Ovary (tissue), 9 donors: ENCODE measurements around the gene ARHGAP23. TPM values are rescaled to one million over a fixed set of nuclear protein-coding genes. Genes with fewer than 3 reads are reported as not detected.
"Not testable (repeated sequence)": the region's sequence is repeated elsewhere in the genome, so short reads cannot be mapped to it uniquely, and the experiment has no call there.

Experiments used
- DNase-seq, 5 donors: peaks; one replicate each; pipeline ENCODE4 v3.0.0-alpha.2; 2019 to 2020
- H3K27ac ChIP-seq, 2 donors: fragments of 200-600 bp; one replicate each; pipeline versions ENCODE4 v1.5.1 to v1.8.0; 2019 to 2022
- H3K27me3 ChIP-seq: fragments of 200-600 bp; one replicate; pipeline ENCODE4 v1.8.0; 2022
- H3K36me3 ChIP-seq: fragments of 200-600 bp; sonication (generic); one replicate; pipeline ENCODE4 v1.5.1; 2019
- H3K4me1 ChIP-seq: one replicate; pipeline ENCODE4 v1.8.1; 2013; ENCODE audit warnings: mild to moderate bottlenecking, moderate library complexity; ENCODE audit not compliant: insufficient read depth
- H3K4me3 ChIP-seq: fragments of 200-600 bp; sonication (generic); one replicate; pipeline ENCODE4 v1.5.1; 2017
- H3K9me3 ChIP-seq, 2 donors: fragments of 200-600 bp in 1 of 2; sonication (generic) in 1 of 2; one replicate each; pipeline versions ENCODE4 v1.5.1 to v1.8.1; 2013 to 2019; ENCODE audit warnings: mild to moderate bottlenecking in 1 of 2, moderate library complexity in 1 of 2
- CTCF ChIP-seq, 3 donors: fragments of 450-650 bp in 2 of 3; fragments of 200-600 bp in 1 of 3; IDR thresholded peaks; one replicate each; pipeline versions ENCODE4 v1.5.1 to v1.8.0; 2016 to 2022; ENCODE audit warnings: antibody characterized with exemption in 3 of 3, mild to moderate bottlenecking in 1 of 3
- EP300 ChIP-seq: sonication (generic); formaldehyde crosslinking; IDR thresholded peaks from one replicate; pipeline ENCODE4 v1.6.1; 2017; ENCODE audit warnings: antibody characterized with exemption
- POLR2A ChIP-seq: fragments of 450-650 bp; IDR thresholded peaks from one replicate; pipeline ENCODE4 v1.6.1; 2017; ENCODE audit warnings: antibody characterized with exemption, mild to moderate bottlenecking, moderate library complexity
- WGBS, 3 donors: extraction: QIAGEN DNeasy Blood & Tissue Kit in 1 of 3; methylation state at CpG; one replicate each; pipeline versions ENCODE4 v1.1.5 to v1.1.7; 2013 to 2017; 5-methylcytosine and 5-hydroxymethylcytosine counted together
- intact Hi-C, 4 donors: fragments of 100-400 bp; cut with DNase I; formaldehyde crosslinking; loops; one replicate each; pipeline versions ENCODE4 v1.11.0 to v1.15.1; 2022 to 2023
- polyA plus RNA-seq, 2 donors: library from polyadenylated mRNA; stranded (reverse); fragments of 200-250 nt in 1 of 2; fragments of 350-450 nt in 1 of 2; fragmentation: Illumina TruSeq in 1 of 2; extraction: RNeasy Lipid Tissue Mini Kit (QIAGEN cat#74804) in 1 of 2; gene quantifications; one replicate each; pipeline ENCODE4 v1.2.3, GENCODE V29; 2013 to 2014
- total RNA-seq, 7 donors: library from RNA; depleted of rRNA in 2 of 7; stranded (reverse); fragments of >200 nt in 2 of 7; fragmentation: NEBNext Ultra II Directional in 3 of 7; extraction: Animal tissue kit (Norgen Biotek cat#: 25700) in 3 of 7; gene quantifications; one replicate each; pipeline versions ENCODE4 v1.1.0 to v1.2.4, GENCODE V29; 2016 to 2023
- donor health status: DM: no; HTN: no; CAD: no; lungs with moderate emphysema.
- donor health status: DM: no; HTN: no; CAD: no.
- donor health status: Bipolar disorder and iron deficiency.
- donor health status: DM: yes; HTN: yes; CAD: no.
- donor health status: DM: no; HTN: no; CAD: no.
- donor health status: DM: yes; HTN: yes; CAD: no.

ARHGAP23 gene
- total and polyA plus RNA-seq, 9 donors = 13.7 to 76.4 (median 45.3) TPM

DNA sequence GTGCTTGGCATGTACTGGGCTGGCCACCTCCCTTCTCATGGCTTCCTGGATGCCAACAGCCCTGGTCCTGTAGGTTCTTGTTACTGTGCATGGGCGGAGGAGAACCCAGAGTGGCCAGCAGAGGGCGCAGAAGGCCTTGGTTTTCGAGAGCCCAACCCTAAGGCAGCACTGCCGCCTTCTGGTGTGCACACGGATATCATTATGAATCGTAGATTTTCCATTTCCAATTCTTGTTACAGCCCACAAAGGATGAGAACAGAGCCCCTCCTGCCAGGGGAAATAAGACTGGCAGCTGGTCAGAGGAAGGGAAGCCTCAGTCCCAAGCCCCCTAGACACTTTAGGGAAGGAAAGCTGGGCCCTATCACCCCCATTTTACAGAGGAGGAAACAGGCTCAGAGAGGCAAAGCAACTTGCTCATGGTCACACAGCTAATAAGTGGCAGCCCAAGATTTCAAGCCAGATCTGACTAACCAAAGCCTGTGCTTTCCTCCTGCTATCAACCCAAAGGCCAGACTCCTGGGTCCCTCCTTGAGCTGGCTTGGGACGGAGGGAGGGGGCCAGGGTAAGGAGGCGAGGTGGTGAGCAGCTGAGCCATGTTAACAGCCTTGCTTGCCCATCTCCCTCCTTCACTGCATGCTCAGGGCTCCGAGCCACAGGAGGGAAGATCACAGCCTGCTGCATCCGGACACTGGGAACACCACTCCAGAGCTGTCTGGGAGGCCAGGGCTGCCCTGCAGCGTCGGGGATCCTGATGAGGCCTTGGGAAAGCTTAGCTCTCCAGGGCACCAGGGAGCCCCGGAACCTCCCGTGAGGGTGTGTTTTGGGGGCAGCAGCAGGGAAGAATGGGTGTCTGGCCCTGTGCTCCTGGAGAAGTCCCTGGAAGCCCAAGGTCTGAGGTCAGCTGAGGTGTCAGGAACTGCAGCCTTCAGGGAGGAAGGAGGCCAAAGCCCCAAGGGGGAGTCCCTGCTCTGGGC lies 64.1 kb downstream of the ARHGAP23 start:
- intact Hi-C loops = loop anchor here in 3 of 4 donors (10.0 kb wide), 1 partner anchor 172 kb away; no protein-coding TSS in a partner anchor
- peak; percentile 81 to 93 (median 90) for DNase-seq
- H3K27me3 ChIP-seq, H3K4me3 ChIP-seq, H3K4me1 ChIP-seq, H3K27ac ChIP-seq, H3K9me3 ChIP-seq, H3K36me3 ChIP-seq: not testable (repeated sequence)
- WGBS, 3 donors = 52 to 56% (median 52%) methylated on average over 14 of the region's 14 CpGs
- peak in 2 of 3 donors; percentile 47 to 64 for TF ChIP-seq CTCF (IDR thresholded peaks at IDR 0.05)

DNA sequence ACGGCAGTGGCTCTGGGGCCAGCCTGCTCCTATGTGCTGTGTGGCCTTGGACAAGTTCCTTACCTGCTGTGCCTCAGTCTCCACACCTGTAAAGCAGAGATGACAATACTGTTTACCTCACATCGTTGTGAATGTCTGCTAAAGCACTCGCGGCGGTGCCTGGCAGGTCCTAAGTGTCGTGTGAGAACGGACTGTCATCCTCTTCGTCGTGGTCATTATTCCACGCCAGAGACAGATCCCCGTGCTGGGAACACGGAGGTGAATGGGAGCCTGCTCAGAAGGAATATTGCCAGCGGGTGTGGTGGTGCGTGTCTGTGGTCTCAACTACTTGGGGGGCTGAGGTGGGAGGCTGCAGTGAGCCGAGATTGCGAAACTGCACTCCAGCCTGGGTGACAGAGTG lies 65.9 kb downstream of the ARHGAP23 start:
- H3K9me3 ChIP-seq, DNase-seq, H3K27ac ChIP-seq, H3K4me1 ChIP-seq, H3K36me3 ChIP-seq, H3K27me3 ChIP-seq, H3K4me3 ChIP-seq: not testable (repeated sequence)
- intact Hi-C loops = loop anchor here in 3 of 4 donors (10.0 kb wide), 1 partner anchor 171 kb away; no protein-coding TSS in a partner anchor
- 87 to 93% (median 91%) methylated on average over 16 of the region's 16 CpGs for WGBS, 3 donors

DNA sequence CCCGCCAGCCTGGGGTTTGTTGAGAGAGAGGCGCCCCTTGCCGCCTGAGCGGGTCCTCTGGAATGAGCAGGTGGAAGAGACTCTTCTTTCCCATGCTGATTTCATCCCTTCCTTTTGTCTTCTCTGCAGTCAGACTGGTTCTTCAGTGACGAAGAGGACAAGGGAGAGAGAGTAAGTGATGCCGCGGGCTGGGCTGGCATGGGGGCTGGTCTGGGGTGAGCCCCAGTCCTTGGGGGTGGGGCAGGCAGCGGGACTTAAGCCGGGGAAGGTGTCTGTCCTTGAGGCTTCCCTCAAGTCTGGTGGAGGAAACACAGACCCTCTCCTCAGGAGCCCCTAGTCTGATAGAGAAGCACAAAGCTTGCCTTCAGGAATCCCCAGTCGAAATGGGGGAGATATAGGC lies 69.4 kb downstream of the ARHGAP23 start:
- intact Hi-C loops = loop anchor here in 3 of 4 donors (10.0 kb wide), 1 partner anchor 167 kb away; no protein-coding TSS in a partner anchor
- H3K4me1 ChIP-seq, H3K36me3 ChIP-seq, DNase-seq, H3K4me3 ChIP-seq, H3K27ac ChIP-seq, H3K9me3 ChIP-seq, H3K27me3 ChIP-seq: not testable (repeated sequence)
- WGBS, 3 donors = 87 to 96% (median 94%) methylated on average over 10 of the region's 10 CpGs

DNA sequence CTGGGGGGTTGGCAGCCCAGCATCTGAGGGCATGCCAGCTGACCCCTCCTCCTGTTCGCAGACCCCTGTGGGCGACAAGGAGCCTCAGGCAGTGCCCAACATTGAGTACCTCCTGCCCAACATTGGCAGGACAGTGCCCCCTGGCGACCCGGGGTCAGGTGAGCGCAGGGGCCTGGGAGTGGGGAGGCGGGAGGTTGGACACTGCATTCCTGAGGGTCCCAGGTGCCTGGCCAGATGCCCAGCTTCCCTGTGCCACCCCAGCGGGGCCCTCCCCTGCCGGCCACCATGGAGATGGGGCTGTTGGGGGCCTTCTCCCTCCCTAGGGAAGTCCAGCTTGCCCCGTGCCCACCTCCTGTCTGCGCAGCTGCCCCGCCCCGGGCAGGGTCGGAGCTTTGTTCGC lies 70.1 kb downstream of the ARHGAP23 start:
- no peaks in the 10 kb centered on the region for H3K36me3 ChIP-seq
- 87 to 90% (median 88%) methylated on average over 13 to 14 of the region's 14 CpGs for WGBS, 3 donors
- H3K27me3 ChIP-seq = no peaks in the 10 kb centered on the region
- DNase-seq = peak in 1 of 5 donors; percentile 34
- H3K27ac ChIP-seq = no peak overlapping the region
- intact Hi-C loops = loop anchor here in 3 of 4 donors (10.0 kb wide), 1 partner anchor 166 kb away; no protein-coding TSS in a partner anchor
- no peak for TF ChIP-seq EP300
- no peak for TF ChIP-seq POLR2A
- no peak for TF ChIP-seq CTCF (IDR thresholded peaks at IDR 0.05)
- H3K4me1 ChIP-seq = no peaks in the 10 kb centered on the region
- H3K4me3 ChIP-seq = no peak overlapping the region
- H3K9me3 ChIP-seq = no peaks in the 10 kb centered on the region

- H3K27ac ChIP-seq, H3K36me3 ChIP-seq, H3K4me1 ChIP-seq, H3K9me3 ChIP-seq, H3K27me3 ChIP-seq, H3K4me3 ChIP-seq, DNase-seq: not testable (repeated sequence)
- 86 to 89% (median 87%) methylated on average over 10 of the region's 10 CpGs for WGBS, 3 donors
- intact Hi-C loops = loop anchor here in 3 of 4 donors (10.0 kb wide), 1 partner anchor 166 kb away; no protein-coding TSS in a partner anchor
These were observed 71.0 kb downstream of the ARHGAP23 start for GRCh38 chr17:38499230-38499629.

DNA sequence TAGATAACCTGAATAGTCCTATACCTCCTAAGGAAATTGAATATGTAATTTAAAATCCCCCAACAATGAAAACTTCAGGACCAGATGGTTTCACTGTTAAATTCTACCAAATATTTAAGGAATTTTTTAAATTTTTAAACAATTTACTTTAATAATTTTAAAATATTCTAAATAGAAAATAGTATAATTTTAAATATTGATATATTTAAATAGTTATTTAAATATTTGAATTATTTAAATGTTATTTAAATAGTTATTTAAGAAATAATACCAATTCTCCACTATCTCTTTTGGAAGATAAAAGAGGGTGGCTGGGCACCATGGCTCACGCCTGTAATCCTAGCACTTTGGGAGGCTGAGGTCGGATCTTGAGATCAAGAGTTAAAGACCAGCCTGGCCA lies 73.5 kb downstream of the ARHGAP23 start:
- H3K4me3 ChIP-seq, intact Hi-C loops, H3K4me1 ChIP-seq, H3K36me3 ChIP-seq, H3K9me3 ChIP-seq, H3K27me3 ChIP-seq, H3K27ac ChIP-seq, DNase-seq: not testable (repeated sequence)
- 94 to 98% (median 98%) methylated on average over 2 of the region's 2 CpGs for WGBS, 3 donors

- H3K4me3 ChIP-seq, H3K27me3 ChIP-seq, H3K4me1 ChIP-seq, DNase-seq, H3K36me3 ChIP-seq, H3K27ac ChIP-seq, intact Hi-C loops, H3K9me3 ChIP-seq: not testable (repeated sequence)
- 86 to 88% (median 87%) methylated on average over 15 of the region's 15 CpGs for WGBS, 3 donors
These were observed 75.1 kb downstream of the ARHGAP23 start for GRCh38 chr17:38503286-38503913.
